Endothelial cell (in vitro differentiated cells): ENCODE measurements around the gene SPTBN4. TPM values are rescaled to one million over a fixed set of nuclear protein-coding genes. Genes with fewer than 3 reads are reported as not detected.

Experiments used
- DNase-seq: peaks from one replicate; pipeline ENCODE4 v3.0.0; 2021; ENCODE audit warnings: low spot score
- H3K27ac Mint-ChIP-seq: one replicate; pipeline ENCODE4 v1.8.0; 2021; ENCODE audit warnings: mixed read lengths, inconsistent platforms; ENCODE audit not compliant: unreplicated experiment
- H3K27me3 Mint-ChIP-seq: one replicate; pipeline ENCODE4 v1.8.0; 2021; ENCODE audit warnings: mild to moderate bottlenecking, moderate library complexity, mixed read lengths, inconsistent platforms; ENCODE audit not compliant: unreplicated experiment
- H3K36me3 Mint-ChIP-seq: one replicate; pipeline ENCODE4 v1.8.0; 2021; ENCODE audit warnings: mild to moderate bottlenecking, low read depth, mixed read lengths, inconsistent platforms; ENCODE audit not compliant: unreplicated experiment
- H3K4me1 Mint-ChIP-seq: one replicate; pipeline ENCODE4 v1.8.0; 2021; ENCODE audit warnings: mild to moderate bottlenecking, mixed read lengths, inconsistent platforms; ENCODE audit not compliant: unreplicated experiment
- H3K4me3 Mint-ChIP-seq: one replicate; pipeline ENCODE4 v1.8.0; 2021; ENCODE audit warnings: mild to moderate bottlenecking, mixed read lengths, inconsistent platforms; ENCODE audit not compliant: unreplicated experiment
- H3K9me3 Mint-ChIP-seq: one replicate; pipeline ENCODE4 v1.8.0; 2021; ENCODE audit warnings: mixed read lengths, inconsistent platforms; ENCODE audit not compliant: unreplicated experiment
- total RNA-seq: library from RNA; stranded (reverse); fragmentation: NEBNext Ultra II Directional; extraction: Animal tissue kit (Norgen Biotek cat#: 25700); gene quantifications from one replicate; pipeline ENCODE4 v1.2.1, GENCODE V29; 2021; ENCODE audit not compliant: unreplicated experiment
- TF ChIP-seq, protein P1 (sequence below): fragments of 200-600 bp; sonication (generic); IDR thresholded peaks from one replicate; pipeline ENCODE4 v1.5.0; 2021; ENCODE audit warnings: antibody characterized with exemption; ENCODE audit not compliant: unreplicated experiment

SPTBN4 gene
- total RNA-seq, 1 donor from 2014 or later = 0.49 TPM

GRCh38 chr19:40600570-40601133, 133.9 kb downstream of the SPTBN4 start:
- Mint-ChIP-seq H3K4me3 (peak overlapping the region; percentile 93), H3K4me1 (peaks cover 26% of the 10 kb centered on the region), H3K27me3 (peaks cover 38% of the 10 kb centered on the region), H3K36me3 (peaks cover under 1% of the 10 kb centered on the region), H3K27ac (peak overlapping the region; percentile 57), H3K9me3 (no peaks in the 10 kb centered on the region)
- TF ChIP-seq, protein P1, sequence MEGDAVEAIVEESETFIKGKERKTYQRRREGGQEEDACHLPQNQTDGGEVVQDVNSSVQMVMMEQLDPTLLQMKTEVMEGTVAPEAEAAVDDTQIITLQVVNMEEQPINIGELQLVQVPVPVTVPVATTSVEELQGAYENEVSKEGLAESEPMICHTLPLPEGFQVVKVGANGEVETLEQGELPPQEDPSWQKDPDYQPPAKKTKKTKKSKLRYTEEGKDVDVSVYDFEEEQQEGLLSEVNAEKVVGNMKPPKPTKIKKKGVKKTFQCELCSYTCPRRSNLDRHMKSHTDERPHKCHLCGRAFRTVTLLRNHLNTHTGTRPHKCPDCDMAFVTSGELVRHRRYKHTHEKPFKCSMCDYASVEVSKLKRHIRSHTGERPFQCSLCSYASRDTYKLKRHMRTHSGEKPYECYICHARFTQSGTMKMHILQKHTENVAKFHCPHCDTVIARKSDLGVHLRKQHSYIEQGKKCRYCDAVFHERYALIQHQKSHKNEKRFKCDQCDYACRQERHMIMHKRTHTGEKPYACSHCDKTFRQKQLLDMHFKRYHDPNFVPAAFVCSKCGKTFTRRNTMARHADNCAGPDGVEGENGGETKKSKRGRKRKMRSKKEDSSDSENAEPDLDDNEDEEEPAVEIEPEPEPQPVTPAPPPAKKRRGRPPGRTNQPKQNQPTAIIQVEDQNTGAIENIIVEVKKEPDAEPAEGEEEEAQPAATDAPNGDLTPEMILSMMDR = no peak
- no peak for DNase-seq

GRCh38 chr19:40601134-40601974, 134.6 kb downstream of the SPTBN4 start, which contains the start of gene LTBP4:
LTBP4 (plus strand) TSS chr19:40601369; CDS start chr19:40601388, 19 bp downstream.
- H3K27me3 Mint-ChIP-seq = peaks cover 39% of the 10 kb centered on the region
- peak; percentile 40 for DNase-seq
- TF ChIP-seq, protein P1 = no peak
- peak within 1 kb of the TSS; percentile 93 for H3K4me3 Mint-ChIP-seq
- peaks cover 29% of the 10 kb centered on the region for H3K4me1 Mint-ChIP-seq
- peak within 1 kb of the TSS; percentile 57 for H3K27ac Mint-ChIP-seq
- H3K36me3 Mint-ChIP-seq = peaks cover 5% of the 10 kb centered on the region
- no peaks in the 10 kb centered on the region for H3K9me3 Mint-ChIP-seq

GRCh38 chr19:40603071-40603388, 136.2 kb downstream of the SPTBN4 start:
- Mint-ChIP-seq H3K27ac (no peak overlapping the region), H3K9me3 (no peaks in the 10 kb centered on the region), H3K4me1 (peaks cover 26% of the 10 kb centered on the region), H3K4me3 (peak overlapping the region; percentile 84), H3K36me3 (peaks cover 5% of the 10 kb centered on the region), H3K27me3 (peaks cover 38% of the 10 kb centered on the region)
- no peak for DNase-seq
- TF ChIP-seq, protein P1 = no peak

- TF ChIP-seq, protein P1 = no peak
- DNase-seq = peak; percentile 88
- Mint-ChIP-seq H3K36me3 (peaks cover 5% of the 10 kb centered on the region), H3K4me1 (peaks cover 27% of the 10 kb centered on the region), H3K27ac (no peak overlapping the region), H3K27me3 (peaks cover 36% of the 10 kb centered on the region), H3K9me3 (no peaks in the 10 kb centered on the region), H3K4me3 (peak overlapping the region; percentile 78)
These were observed 136.8 kb downstream of the SPTBN4 start for GRCh38 chr19:40603389-40604170.
